OCI-LY1 (cell line): ENCODE data around the gene TMOD4.
"Not testable (repeated sequence)": the region's sequence is repeated elsewhere in the genome, so short reads cannot be mapped to it uniquely, and the experiment has no call there.

Experiments
- CTCF ChIP-seq: fragments of 200-600 bp; sonication (generic), shearing (Covaris generic); IDR thresholded peaks from 2 replicates; pipeline ENCODE4 v1.5.1; 2017; ENCODE audit warnings: mild to moderate bottlenecking, antibody characterized with exemption, low read length, moderate library complexity, mixed read lengths
- EZH2 ChIP-seq: fragments of 200-600 bp; sonication (generic), shearing (Covaris generic); IDR thresholded peaks from 2 replicates; pipeline ENCODE4 v1.8.0; 2017; ENCODE audit warnings: borderline replicate concordance, mixed run types, mild to moderate bottlenecking, antibody characterized with exemption, low read length, moderate library complexity, mixed read lengths

- not testable (repeated sequence) for TF ChIP-seq CTCF, EZH2
These were observed 29.7 kb upstream of the TMOD4 start for GRCh38 chr1:151205381-151205965.
